Gastroesophageal sphincter (tissue), 3 donors: ENCODE data around the gene GRXCR2.

Experiments used
- EP300 ChIP-seq: sonication (generic); formaldehyde crosslinking; IDR thresholded peaks from one replicate; pipeline ENCODE4 v1.6.1; 2017; ENCODE audit warnings: antibody characterized with exemption, mild to moderate bottlenecking
- POLR2A ChIP-seq, 2 donors: fragments of 450-650 bp; IDR thresholded peaks; one replicate each; pipeline ENCODE4 v1.6.1; 2017; ENCODE audit warnings: antibody characterized with exemption in 2 of 2, mild to moderate bottlenecking in 2 of 2, moderate library complexity in 1 of 2
- POLR2AphosphoS5 ChIP-seq: sonication (generic); formaldehyde crosslinking; IDR thresholded peaks from one replicate; pipeline ENCODE4 v1.6.1; 2017; ENCODE audit warnings: antibody characterized with exemption
- TF ChIP-seq, protein P1 (sequence below), 4 experiments: fragments of 200-600 bp in 2 of 4; fragments of 450-650 bp in 2 of 4; sonication (generic) in 1 of 4; IDR thresholded peaks; one replicate each; pipeline ENCODE4 v1.5.1; 2017 to 2019; ENCODE audit warnings: antibody characterized with exemption in 4 of 4, mild to moderate bottlenecking in 2 of 4, moderate library complexity in 2 of 4

DNA sequence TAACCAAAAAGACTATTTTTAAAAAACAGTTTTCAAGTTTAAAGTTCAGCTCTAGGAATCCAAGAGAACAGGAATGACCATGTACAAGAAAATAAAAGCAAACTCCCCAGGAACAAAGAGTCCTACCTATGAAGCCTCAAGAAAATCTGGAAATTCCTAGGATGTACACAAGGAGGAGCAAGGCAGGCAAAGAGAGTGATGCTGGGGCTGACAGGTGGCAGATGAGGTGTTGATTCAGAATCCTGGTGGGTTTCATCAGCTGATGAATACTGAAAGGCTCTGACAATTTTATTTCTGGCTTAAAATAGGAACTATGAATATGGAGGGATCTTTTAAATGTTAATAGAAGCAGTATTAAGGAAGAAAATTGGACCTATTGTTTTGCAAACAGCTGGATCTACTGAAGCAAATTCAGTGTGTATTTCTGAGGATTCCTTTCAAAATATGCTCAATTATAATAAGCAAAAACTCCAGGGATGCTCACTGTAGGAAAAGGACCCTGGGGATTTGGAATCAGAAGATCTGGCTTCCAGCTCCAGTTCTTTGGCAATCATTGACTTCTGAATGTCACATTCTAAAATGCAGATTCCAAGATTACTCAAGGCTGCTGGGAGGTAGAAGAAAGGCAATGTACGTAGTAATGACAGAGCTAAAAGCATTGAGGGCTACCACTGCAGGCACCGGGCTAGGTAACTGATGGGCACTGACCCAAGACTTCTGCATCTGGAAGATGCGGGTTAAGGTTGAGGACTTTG lies 35.6 kb upstream of the GRXCR2 start:
- TF ChIP-seq POLR2AphosphoS5: no peak
- TF ChIP-seq, protein P1, sequence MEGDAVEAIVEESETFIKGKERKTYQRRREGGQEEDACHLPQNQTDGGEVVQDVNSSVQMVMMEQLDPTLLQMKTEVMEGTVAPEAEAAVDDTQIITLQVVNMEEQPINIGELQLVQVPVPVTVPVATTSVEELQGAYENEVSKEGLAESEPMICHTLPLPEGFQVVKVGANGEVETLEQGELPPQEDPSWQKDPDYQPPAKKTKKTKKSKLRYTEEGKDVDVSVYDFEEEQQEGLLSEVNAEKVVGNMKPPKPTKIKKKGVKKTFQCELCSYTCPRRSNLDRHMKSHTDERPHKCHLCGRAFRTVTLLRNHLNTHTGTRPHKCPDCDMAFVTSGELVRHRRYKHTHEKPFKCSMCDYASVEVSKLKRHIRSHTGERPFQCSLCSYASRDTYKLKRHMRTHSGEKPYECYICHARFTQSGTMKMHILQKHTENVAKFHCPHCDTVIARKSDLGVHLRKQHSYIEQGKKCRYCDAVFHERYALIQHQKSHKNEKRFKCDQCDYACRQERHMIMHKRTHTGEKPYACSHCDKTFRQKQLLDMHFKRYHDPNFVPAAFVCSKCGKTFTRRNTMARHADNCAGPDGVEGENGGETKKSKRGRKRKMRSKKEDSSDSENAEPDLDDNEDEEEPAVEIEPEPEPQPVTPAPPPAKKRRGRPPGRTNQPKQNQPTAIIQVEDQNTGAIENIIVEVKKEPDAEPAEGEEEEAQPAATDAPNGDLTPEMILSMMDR (IDR thresholded peaks at IDR 0.05): peak in 1 of 4 experiments; percentile 27
- TF ChIP-seq POLR2A (IDR thresholded peaks at IDR 0.05): no peak
- TF ChIP-seq EP300: no peak
